Esophagus (tissue), 2 donors: ENCODE results near the gene SLC6A7. TPM values are rescaled to one million over a fixed set of nuclear protein-coding genes. Genes with fewer than 3 reads are reported as not detected.

Experiments used
- H3K27ac ChIP-seq, 2 donors: one replicate each; pipeline ENCODE4 v1.5.1; 2013; ENCODE audit warnings: low read depth in 2 of 2, mild to moderate bottlenecking in 2 of 2, inconsistent platforms in 1 of 2, low read length in 1 of 2, moderate library complexity in 1 of 2
- H3K27me3 ChIP-seq, 2 donors: one replicate each; pipeline ENCODE4 v1.6.1; 2013; ENCODE audit warnings: low read length in 2 of 2, control low read depth in 1 of 2, mild to moderate bottlenecking in 1 of 2; ENCODE audit not compliant: insufficient read depth in 2 of 2, control insufficient read depth in 1 of 2
- H3K36me3 ChIP-seq, 2 donors: one replicate each; pipeline ENCODE4 v1.6.1; 2013; ENCODE audit warnings: low read length in 1 of 2; ENCODE audit not compliant: control insufficient read depth in 2 of 2, insufficient read depth in 2 of 2
- H3K4me1 ChIP-seq, 2 donors: one replicate each; pipeline ENCODE4 v1.6.1; 2013; ENCODE audit warnings: low read length in 1 of 2; ENCODE audit not compliant: control insufficient read depth in 2 of 2, insufficient read depth in 2 of 2
- H3K4me3 ChIP-seq, 2 donors: one replicate each; pipeline ENCODE4 v1.5.1; 2013; ENCODE audit warnings: low read length in 2 of 2, mild to moderate bottlenecking in 2 of 2, low read depth in 1 of 2, moderate library complexity in 1 of 2
- H3K9me3 ChIP-seq, 2 donors: one replicate each; pipeline ENCODE4 v1.6.1; 2013; ENCODE audit warnings: mild to moderate bottlenecking in 2 of 2, low read depth in 1 of 2, low read length in 1 of 2, moderate library complexity in 1 of 2; ENCODE audit not compliant: control insufficient read depth in 2 of 2, insufficient read depth in 1 of 2
- WGBS, 2 donors: extraction: QIAGEN DNeasy Blood & Tissue Kit; methylation state at CpG; one replicate each; pipeline ENCODE4 v1.1.7; 2013; 5-methylcytosine and 5-hydroxymethylcytosine counted together
- polyA plus RNA-seq, 2 donors: library from polyadenylated mRNA; stranded (reverse); fragments of 200-250 nt; gene quantifications; one replicate each; pipeline ENCODE4 v1.2.3, GENCODE V29; 2013
- donor health status: healthy with polysubstance abuse.
- donor health status: Bipolar disorder and iron deficiency.

SLC6A7 gene
- polyA plus RNA-seq, 2 donors: not detected

DNA sequence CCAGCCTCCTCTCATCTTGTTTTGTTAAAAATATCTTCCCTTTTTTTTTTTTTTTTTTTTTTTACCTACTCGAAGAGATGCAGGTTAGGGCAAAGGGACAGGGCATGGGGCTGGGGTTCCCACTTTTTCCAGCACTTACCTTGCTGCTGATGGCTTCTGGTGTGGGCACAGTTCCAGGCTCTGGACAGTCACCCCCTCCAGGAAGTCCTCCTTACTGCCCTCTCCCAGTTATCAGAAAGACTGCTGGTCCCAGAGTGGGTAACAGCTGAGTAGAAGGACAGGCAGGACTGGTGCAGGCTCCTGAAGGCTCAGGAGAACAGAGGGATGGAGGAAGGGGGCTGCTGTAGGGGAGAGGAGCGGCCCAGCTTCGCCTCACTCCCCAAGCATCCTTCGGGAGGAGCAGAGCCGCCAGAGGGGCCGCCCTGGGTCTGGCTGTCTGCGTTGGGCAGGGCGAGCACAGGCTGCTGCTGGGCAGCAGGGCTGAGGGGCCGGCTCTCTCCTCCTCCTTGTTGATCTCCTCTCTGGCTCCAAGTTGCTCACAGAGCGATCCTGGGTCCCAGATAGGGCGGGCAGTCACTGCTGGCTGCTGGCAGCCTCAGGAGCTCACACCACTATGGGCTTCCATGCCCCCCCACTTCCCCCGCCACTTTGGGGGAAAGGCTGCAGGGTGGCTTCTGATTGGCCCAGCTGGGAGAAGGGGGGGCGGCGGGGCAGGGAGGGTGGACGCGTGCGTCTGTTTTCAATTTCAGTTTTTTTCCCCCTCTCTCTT, 34.4 kb upstream of the SLC6A7 start, which contains the start of gene PDGFRB:
PDGFRB (minus strand) TSS at position 588 of the 769 bp plus-strand sequence. CDS start 18,798 bp downstream, outside the sequence.
- Histone ChIP-seq H3K27me3 (no peaks in the 10 kb centered on the region), H3K36me3 (no peaks in the 10 kb centered on the region), H3K4me3 (peak within 1 kb of the TSS; percentile 40 to 45), H3K4me1 (no peaks in the 10 kb centered on the region), H3K9me3 (peaks cover 0 to 1% of the 10 kb centered on the region in 2 donors), H3K27ac (peak within 1 kb of the TSS; percentile 78)
- 7 to 16% methylated on average over 17 of the region's 17 CpGs for WGBS, 2 donors

DNA sequence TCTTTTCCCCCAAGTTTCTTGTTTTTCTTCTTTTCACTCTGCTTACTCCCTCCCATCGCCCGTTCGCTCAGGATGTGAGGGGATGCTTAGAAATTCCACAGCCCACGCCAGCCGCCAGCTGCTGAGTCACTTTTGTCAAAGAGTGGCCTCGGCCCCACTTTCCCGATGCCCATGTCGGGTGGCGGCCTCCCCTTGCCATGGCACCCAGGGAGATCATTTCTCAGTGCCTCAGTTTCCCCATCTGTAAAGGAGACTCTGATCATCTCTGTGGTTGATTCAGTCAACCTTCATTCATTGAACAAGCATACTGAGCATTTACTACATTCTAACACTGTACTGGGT, 33.9 kb upstream of the SLC6A7 start:
- WGBS, 2 donors: 2 to 6% methylated on average over 9 of the region's 9 CpGs
- Histone ChIP-seq H3K4me1 (no peaks in the 10 kb centered on the region), H3K36me3 (no peaks in the 10 kb centered on the region), H3K4me3 (peak overlapping the region in 1 of 2 donors; percentile 40), H3K9me3 (peaks cover 0 to 1% of the 10 kb centered on the region in 2 donors), H3K27ac (peak overlapping the region; percentile 62 to 68), H3K27me3 (no peaks in the 10 kb centered on the region)

DNA sequence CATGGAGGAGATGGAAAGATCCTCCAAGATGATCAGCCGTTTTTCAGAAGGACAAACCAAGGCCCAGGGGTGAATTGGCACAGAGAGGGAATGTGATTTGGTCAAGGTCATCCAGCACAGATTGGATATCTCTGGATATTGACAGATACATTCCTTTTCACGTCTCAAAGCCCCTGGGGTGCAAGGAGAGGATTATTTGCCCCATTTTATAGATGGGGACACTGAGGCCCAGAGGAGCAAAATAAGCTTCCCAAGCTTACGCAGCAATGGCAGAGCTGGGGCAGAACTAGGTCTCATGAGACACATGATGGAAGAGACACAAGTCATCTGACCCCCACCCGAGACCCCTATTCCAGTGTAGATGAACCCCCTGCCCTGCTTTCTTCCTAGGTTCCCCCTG, 33.3 kb upstream of the SLC6A7 start:
- H3K9me3 ChIP-seq: peaks cover 0 to 1% of the 10 kb centered on the region in 2 donors
- H3K27ac ChIP-seq: peak overlapping the region; percentile 62 to 68
- H3K36me3 ChIP-seq: no peaks in the 10 kb centered on the region
- WGBS, 2 donors: 75 to 78% methylated on average over 4 of the region's 4 CpGs
- H3K4me1 ChIP-seq: no peaks in the 10 kb centered on the region
- no peak overlapping the region for H3K4me3 ChIP-seq
- no peaks in the 10 kb centered on the region for H3K27me3 ChIP-seq

DNA sequence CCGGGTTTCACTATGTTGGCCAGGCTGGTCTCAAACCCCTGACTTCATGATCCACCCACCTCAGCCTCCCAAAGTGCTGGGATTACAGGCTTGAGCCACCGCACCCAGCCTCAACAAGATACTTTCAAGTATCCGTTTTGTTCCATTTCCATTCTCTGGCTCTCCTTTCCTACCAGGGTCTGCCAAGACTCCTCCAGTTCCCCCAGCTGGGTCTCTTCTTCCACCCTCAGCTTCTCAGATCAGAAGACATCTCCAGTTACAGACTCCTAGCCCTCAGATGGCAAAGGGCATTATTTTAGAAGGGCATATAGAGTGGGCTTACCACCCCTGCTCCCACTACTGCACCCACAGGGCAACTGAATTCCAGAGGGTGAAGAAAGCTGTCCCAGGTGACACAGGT, 32.7 kb upstream of the SLC6A7 start:
- Histone ChIP-seq H3K4me1 (no peaks in the 10 kb centered on the region), H3K4me3 (no peak overlapping the region), H3K9me3 (peaks cover 0 to 1% of the 10 kb centered on the region in 2 donors), H3K27ac (peak overlapping the region; percentile 52 to 57), H3K27me3 (no peaks in the 10 kb centered on the region), H3K36me3 (no peaks in the 10 kb centered on the region)
- 65 to 74% methylated on average over 3 of the region's 3 CpGs for WGBS, 2 donors

DNA sequence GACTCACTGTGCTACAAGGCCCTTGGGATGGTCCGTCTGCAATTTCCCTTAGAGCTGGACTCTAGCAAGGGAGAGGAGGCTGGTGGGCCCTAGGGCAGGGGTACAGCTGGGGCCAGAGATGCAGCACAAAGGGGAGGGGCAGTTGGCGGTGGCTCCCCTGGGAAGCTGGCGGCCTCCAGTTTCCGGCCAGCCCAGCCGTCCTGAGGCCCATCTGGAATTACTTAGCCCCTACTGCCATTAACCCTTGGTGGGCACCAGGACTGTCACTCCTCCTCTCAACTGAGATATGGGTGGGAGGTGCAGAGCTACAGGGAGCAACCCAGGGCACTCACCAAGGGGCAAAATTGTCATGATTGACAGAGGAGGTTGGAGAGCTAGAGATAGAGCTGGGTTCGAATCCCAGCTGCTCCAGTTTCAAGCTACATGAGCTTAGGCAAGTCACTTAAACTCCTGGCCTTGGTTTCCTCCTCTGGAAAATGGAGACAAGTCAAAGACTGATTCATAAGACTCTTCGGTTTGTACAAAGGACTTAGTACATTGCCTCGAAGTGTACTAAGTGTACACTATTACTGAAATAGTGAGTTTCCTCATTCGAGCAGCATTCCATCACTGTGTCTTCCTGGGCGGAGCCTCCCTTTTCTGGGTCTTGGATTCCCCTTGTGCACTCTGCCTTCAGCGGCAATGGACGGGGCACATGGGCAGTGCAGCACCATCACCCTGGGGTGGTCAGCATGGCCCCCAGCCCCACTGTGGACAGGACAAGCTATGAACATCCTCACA, 31.5 kb upstream of the SLC6A7 start:
- Histone ChIP-seq H3K9me3 (no peaks in the 10 kb centered on the region), H3K27ac (peak overlapping the region; percentile 57 to 62), H3K27me3 (no peaks in the 10 kb centered on the region), H3K4me1 (no peaks in the 10 kb centered on the region), H3K36me3 (no peaks in the 10 kb centered on the region), H3K4me3 (no peak overlapping the region)
- WGBS, 2 donors: 59% methylated on average over 12 of the region's 12 CpGs

DNA sequence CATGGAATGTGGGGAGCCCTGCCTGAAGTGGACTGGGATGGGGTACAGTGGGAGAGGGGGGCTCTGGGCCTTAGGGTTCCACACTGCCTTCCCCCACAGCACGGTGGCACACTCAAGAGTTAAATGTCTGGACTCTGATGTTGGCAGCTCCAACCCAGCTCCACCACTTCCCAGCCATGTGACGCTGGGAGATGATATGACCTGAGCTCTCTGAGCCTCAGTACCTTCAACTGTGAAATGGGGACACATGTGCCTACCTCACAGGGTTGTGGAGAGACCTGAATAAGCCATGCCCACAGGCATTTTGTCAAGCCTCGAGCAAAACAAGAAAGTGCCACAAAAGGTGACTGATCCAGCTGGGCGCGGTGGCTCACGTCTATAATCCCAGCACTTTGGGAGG, 30.8 kb upstream of the SLC6A7 start:
- 59 to 70% methylated on average over 6 of the region's 6 CpGs for WGBS, 2 donors
- H3K27me3 ChIP-seq: no peaks in the 10 kb centered on the region
- H3K36me3 ChIP-seq: no peaks in the 10 kb centered on the region
- no peaks in the 10 kb centered on the region for H3K9me3 ChIP-seq
- H3K27ac ChIP-seq: peak overlapping the region in 1 of 2 donors; percentile 57
- H3K4me1 ChIP-seq: no peaks in the 10 kb centered on the region
- H3K4me3 ChIP-seq: no peak overlapping the region

DNA sequence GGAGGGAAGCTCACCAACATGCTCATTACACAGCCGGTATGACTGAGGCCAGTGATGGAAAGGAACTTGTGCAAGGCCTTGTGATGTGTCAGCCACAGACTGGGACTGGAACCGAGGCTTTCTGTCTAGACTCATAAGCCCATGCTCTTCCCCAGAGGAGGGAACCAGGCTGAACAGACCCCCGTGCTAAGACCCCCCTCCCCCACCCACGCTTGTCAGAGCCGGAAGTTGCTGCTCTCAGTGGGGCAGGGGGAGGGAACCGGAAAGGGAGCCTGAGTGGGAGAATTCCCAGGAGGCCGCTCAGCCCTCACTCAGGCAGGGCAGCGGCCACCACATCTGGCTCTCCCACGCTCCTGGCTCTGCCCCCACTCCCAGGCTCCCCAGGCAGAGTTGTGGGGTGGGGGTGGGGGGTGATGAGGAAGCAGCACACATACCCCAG, 30.1 kb upstream of the SLC6A7 start:
- WGBS, 2 donors: 58 to 60% methylated on average over 9 of the region's 9 CpGs
- Histone ChIP-seq H3K4me3 (no peak overlapping the region), H3K4me1 (no peaks in the 10 kb centered on the region), H3K36me3 (no peaks in the 10 kb centered on the region), H3K9me3 (no peaks in the 10 kb centered on the region), H3K27ac (peak overlapping the region in 1 of 2 donors; percentile 47), H3K27me3 (no peaks in the 10 kb centered on the region)

DNA sequence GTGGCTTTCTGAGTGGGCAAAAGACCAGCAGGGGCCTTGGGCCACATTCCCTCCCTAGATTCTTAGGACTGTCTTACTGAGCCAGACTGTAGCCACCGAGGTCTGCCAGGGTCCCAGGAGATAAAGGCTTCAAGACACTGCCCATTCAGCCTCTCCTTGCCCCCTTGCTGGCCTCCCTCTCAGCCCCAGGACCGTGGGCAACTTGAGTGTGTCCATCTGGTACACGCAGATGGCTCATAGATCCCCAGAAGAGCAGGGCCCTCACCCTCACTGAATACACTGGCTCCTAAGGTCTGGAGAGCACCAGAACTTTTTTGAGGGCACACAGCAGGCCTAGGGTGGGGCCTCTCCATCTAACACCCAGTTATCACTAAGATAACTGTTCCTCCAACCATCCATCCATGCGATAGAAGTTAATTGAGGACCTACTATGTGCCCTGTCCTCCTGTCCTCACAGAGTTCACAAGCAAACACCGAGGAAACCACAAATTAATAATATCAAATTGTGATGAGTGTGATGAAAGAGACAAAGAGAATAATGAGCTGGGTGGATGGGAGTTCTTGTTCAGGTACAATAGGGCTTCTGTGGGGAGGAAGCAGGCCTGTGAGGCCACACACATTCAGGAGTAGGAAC, 29.3 kb upstream of the SLC6A7 start:
- H3K4me1 ChIP-seq: no peaks in the 10 kb centered on the region
- H3K9me3 ChIP-seq: no peaks in the 10 kb centered on the region
- H3K36me3 ChIP-seq: no peaks in the 10 kb centered on the region
- 70 to 85% methylated on average over 5 of the region's 5 CpGs for WGBS, 2 donors
- peak overlapping the region; percentile 35 to 47 for H3K27ac ChIP-seq
- no peak overlapping the region for H3K4me3 ChIP-seq
- no peaks in the 10 kb centered on the region for H3K27me3 ChIP-seq

DNA sequence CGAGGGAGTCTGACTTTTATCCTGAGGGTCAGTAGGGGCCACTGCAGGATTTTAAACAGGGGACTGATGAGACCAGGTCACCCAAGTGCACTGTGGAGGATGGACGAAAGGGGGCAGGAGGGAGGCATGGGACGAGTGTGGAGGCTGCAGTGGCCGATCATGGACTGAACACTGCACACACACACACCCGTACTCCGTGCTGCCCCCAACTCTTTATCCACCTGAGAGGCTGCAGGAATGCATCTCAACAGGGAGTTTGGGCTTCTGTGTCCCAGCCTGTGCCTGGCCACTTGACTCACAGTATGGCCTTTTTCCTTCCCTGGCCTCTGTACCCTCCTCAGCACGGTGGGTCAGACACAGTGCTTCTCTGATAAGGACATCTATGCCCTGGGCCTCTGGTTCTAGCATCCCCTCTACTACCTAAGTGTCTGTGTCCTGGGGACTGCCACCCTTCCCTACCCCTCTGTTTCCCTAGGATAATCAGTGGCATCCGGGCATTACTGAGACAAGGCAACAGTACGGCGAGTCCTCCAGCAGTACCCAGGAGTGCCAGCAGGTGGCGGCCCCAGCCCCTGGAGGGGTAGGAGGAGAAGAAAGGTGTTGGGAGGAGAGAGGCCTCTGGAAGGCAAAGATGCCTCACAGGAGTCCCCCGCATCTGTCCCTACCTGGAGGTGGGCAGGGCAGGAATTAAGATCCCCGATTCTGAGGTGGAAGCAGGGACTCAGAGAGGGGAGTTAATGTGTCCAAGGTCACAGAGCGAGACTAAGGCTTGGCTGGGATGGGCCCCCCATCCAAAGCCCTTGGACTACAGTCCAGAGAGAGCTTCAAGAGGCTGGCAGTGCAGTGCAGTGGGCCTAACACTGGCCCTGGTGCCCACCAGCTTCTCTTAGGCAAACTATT, 28.4 kb upstream of the SLC6A7 start:
- Histone ChIP-seq H3K4me1 (no peaks in the 10 kb centered on the region), H3K36me3 (no peaks in the 10 kb centered on the region), H3K4me3 (no peak overlapping the region), H3K27me3 (no peaks in the 10 kb centered on the region), H3K27ac (peak overlapping the region in 1 of 2 donors; percentile 2), H3K9me3 (no peaks in the 10 kb centered on the region)
- WGBS, 2 donors: 41 to 45% methylated on average over 14 of the region's 14 CpGs
